Bronchial epithelial cell (primary cell): ENCODE results near the gene PAX2. TPM values are rescaled to one million over a fixed set of nuclear protein-coding genes. Genes with fewer than 3 reads are reported as not detected.

Source experiments
- total RNA-seq: library from RNA; depleted of rRNA; stranded (reverse); fragments of >200 nt; gene quantifications from 2 replicates; pipeline ENCODE4 v1.2.1, GENCODE V29; 2014

PAX2 gene
- total RNA-seq, 1 donor from 2014 or later, result not detected

Other genes starting within 250 kb of the PAX2 start
- gene SEC31B, start 225.7 kb upstream of the PAX2 start, total RNA-seq, result 1.6 and 1.7 TPM in 2 replicates
- 134 and 284 TPM in 2 replicates for gene NDUFB8, start 215.7 kb upstream of the PAX2 start, total RNA-seq
- gene HIF1AN, start 209.6 kb upstream of the PAX2 start, total RNA-seq, result 9.0 and 10.8 TPM in 2 replicates
- gene SLF2, start 167.4 kb downstream of the PAX2 start, total RNA-seq, result 12.1 and 15.1 TPM in 2 replicates
- gene SEMA4G, start 223.9 kb downstream of the PAX2 start, total RNA-seq, result 0.26 and 0.51 TPM in 2 replicates
- gene MRPL43, start 241.9 kb downstream of the PAX2 start, total RNA-seq, result 47.7 and 73.5 TPM in 2 replicates
- 7.9 and 14.7 TPM in 2 replicates for gene TWNK, start 242.0 kb downstream of the PAX2 start, total RNA-seq